GM23248 (cell line): ENCODE data around the gene MOK.

Experiments
- EZH2 ChIP-seq: fragments of 200-600 bp; sonication (generic); IDR thresholded peaks from 2 replicates; pipeline ENCODE4 v1.6.1; 2018; ENCODE audit warnings: antibody characterized with exemption, mild to moderate bottlenecking; ENCODE audit not compliant: insufficient read depth, poor library complexity, severe bottlenecking
- EZH2phosphoT487 ChIP-seq: fragments of 200-600 bp; sonication (generic); IDR thresholded peaks from 2 replicates; pipeline ENCODE4 v1.6.1; 2018; ENCODE audit warnings: antibody characterized with exemption, moderate library complexity, mild to moderate bottlenecking, low read depth; ENCODE audit not compliant: insufficient read depth

DNA sequence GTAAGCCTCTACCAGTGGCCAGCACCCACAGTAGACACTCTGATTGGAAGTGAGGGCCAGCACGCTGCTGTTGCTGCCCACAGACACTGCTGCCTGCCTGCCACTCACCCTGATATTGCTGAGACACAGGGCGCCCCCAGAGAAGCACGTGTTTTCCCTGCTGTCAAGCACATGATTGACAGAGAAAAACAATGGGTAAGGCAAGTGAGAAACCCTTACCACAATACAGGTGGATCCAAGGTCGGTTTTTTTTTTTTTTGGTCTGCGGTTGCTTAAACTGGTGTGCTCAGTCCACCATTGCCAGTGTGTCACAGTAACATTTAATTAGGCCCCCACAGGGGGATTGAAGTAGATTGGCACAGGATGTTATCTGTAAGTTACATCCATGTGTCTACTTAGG, 99.4 kb downstream of the MOK start:
- TF ChIP-seq EZH2 (no peak), EZH2phosphoT487 (no peak)
